Measurements from ENCODE around the gene NBEAL2.

DNA sequence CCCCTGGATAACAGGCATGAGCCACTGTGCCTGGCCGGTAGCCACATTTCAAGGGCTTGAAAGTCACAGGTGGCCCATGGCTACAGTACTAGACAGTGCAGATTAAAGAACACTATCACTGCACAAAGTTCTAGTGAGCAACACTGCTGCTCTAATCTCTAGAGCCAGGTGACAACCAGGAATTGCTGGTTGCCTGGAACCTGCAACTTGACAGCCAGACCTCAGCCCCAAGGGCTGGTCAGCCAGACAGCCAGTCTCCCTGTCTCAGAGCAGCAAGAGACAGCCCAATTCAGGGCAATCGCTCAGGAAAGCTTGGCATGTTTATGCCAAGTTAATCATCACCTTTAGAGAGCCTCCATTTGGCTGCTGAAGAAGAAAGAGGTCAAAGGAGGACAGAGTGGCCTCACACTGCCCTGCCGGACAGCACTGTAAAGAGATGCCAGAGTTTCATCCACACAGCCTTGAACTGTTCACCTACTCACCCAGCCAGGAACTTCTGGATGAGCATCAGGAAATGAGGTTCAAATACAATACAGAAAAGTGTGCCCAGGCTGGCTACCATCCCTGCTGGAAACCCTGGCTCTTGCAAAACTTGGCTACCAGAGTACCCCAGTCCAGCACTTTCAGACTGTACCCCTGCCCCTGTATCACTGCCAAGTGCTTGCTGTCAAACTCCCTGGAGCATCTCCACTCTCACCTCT, 8.9 kb upstream of the NBEAL2 start:
- TF ChIP-seq, protein P1, sequence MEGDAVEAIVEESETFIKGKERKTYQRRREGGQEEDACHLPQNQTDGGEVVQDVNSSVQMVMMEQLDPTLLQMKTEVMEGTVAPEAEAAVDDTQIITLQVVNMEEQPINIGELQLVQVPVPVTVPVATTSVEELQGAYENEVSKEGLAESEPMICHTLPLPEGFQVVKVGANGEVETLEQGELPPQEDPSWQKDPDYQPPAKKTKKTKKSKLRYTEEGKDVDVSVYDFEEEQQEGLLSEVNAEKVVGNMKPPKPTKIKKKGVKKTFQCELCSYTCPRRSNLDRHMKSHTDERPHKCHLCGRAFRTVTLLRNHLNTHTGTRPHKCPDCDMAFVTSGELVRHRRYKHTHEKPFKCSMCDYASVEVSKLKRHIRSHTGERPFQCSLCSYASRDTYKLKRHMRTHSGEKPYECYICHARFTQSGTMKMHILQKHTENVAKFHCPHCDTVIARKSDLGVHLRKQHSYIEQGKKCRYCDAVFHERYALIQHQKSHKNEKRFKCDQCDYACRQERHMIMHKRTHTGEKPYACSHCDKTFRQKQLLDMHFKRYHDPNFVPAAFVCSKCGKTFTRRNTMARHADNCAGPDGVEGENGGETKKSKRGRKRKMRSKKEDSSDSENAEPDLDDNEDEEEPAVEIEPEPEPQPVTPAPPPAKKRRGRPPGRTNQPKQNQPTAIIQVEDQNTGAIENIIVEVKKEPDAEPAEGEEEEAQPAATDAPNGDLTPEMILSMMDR (conservative IDR thresholded peaks at IDR 0.05; ENCODE audit: low read depth, low read length) = no peak
- no peak for TF ChIP-seq EZH2 (IDR thresholded peaks at IDR 0.05; ENCODE audit: borderline replicate concordance, low read depth, low read length, poor library complexity, severe bottlenecking)

Data from A673 (cell line).